Limb (tissue), 2 donors: ENCODE results near the gene EXD3.

Source experiments
- DNase-seq, 2 donors: peaks; one replicate each; pipeline ENCODE4 v3.0.0-alpha.2; 2016; ENCODE audit errors: extremely low spot score in 2 of 2

Gene EXD3

DNA sequence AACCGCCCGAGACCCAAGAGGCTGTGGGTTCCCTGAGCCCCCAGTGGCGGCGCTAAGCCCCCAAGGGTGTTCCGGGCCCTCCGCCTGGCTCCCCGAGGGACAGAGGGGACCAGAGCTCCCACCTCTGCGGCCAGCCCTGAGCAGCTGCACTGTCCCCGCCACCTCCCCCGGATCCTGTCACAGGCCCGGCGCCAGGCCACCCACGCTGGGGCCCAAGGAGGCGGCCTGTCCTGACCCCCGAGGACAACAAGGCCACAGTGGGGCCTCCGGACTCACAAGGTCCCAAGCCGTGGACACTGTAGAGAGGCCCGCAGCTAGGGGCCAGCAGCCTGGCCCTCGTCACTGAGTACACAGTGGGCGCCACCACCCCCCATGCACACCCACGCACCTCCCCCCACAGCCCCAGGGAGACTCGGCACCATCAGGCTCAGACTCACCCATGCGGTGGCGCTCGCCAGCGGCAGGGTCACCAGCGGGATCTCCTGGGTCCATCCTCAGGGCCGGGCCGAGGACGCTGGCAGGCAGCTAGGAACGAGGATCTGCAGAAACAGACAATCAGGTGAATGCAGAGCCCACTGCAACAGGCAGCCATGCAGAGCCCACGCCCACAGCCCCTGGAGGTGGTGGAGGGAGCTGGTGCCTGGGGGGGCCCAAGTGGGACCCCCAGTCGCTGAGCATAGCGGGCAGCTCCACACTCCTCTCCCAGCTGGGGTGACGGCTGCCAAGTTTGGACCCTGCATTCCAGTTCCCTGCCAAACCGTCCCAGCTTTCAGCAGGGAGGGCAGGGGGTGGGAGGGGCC lies 27.9 kb downstream of the EXD3 start:
- peak in 1 of 2 donors; percentile 26 for DNase-seq

DNA sequence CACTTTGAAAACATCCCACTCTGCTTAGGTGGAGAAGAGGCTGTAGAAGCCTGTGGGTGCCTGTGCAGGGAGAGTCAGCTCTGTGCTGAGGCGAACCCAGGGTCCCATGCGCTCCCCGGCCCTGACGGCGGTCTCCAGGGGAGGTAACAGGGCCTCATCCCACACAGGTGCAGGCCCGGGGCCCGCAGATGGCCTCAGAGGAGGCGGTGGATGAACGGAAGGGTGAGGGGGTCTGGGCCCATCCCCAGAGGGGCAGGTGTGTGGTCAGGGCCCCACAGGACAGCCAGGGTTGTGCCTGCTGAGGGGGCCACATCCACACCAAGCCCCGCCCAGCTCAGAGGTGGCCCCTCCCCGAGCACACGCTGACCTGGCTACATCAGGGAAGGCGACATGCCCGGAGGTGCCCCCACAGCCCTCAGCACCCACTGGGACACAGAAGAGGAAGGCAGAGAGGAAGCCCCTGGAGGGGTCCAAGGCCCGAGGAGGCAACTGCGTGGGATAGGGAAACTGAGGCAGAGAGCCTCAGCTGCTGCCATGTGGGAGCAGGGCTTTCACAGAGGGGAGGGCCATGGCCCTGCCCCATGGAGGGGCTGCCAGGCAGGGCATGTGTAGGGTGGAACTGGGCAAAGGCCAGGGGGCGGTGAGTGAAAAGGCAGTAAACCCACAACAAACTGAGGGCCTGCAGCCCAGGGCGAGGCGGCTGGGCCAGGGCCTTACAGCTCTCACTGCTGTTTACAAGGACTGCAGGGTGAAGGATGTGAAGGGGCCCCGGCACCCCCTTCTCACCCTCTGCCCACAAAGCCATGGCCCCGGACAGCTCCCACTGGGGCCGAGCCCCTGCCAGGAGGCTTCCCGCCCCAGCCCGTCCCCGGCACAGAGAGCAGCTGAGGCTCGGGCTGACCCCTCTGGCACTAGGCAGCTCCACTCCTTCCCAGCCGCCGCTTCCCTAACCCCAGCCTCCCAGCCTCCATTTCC lies 29.5 kb downstream of the EXD3 start:
- DNase-seq: peak in 1 of 2 donors; percentile 15

DNA sequence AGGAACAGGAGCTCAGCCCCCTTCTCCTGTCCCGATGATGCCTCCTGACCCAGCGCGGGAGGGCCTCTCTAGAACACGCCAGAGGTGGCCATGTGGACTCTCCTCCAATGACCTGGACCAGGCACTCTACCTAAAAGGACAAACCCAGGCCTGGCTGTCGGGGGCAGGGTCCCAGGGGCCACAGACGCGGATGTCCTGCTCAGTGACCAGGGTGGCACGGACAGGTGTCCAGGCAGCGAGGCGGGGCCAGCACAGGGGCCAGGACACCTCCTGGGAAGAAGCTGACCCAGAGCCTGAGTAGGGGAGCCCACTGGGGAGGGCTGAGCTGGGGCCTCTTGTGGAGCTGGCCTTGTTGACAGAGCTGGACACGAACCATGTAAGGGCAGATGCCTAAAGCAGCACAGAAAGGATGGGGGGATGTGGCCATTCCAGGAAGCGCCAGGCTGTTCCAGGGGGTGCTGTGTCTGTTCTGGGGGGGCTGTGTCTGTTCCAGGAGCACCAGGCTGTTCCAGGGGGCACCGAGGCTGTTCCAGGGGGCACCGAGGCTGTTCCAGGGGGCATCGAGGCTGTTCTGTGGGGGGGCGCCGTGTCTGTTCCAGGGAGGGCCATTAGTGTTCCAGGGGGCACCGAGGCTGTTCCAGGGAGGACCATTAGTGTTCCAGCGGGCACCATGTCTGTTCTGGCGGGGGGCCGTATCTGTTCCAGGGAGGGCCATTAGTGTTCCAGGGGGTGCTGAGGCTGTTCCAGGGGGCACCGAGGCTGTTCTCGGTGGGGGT lies 30.5 kb downstream of the EXD3 start:
- DNase-seq: peak in 1 of 2 donors; percentile 17

DNA sequence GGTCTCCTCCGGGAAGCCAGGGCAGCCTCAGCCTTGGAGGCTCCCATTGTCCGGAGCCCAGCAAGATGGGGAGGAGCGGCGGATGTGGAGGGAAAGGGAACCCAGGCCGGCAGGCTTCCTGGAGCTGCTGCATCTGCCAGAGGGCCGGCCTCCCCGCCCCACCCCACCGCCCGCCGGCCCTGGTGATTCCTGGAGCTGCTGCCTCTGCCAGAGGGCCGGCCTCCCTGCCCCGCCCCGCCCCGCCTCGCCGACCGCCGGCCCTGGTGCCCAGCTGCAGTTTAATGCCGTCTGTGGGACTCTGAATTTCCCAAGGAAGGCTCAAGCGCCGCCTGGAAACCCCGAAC lies 31.6 kb downstream of the EXD3 start:
- DNase-seq: peak in 1 of 2 donors; percentile 34

GRCh38 chr9:137390553-137391410 lies 32.2 kb downstream of the EXD3 start:
- peak in 1 of 2 donors; percentile 35 for DNase-seq

- DNase-seq: peak in 1 of 2 donors; percentile 18
Observed at GRCh38 chr9:137389428-137389746, 33.6 kb downstream of the EXD3 start.

DNA sequence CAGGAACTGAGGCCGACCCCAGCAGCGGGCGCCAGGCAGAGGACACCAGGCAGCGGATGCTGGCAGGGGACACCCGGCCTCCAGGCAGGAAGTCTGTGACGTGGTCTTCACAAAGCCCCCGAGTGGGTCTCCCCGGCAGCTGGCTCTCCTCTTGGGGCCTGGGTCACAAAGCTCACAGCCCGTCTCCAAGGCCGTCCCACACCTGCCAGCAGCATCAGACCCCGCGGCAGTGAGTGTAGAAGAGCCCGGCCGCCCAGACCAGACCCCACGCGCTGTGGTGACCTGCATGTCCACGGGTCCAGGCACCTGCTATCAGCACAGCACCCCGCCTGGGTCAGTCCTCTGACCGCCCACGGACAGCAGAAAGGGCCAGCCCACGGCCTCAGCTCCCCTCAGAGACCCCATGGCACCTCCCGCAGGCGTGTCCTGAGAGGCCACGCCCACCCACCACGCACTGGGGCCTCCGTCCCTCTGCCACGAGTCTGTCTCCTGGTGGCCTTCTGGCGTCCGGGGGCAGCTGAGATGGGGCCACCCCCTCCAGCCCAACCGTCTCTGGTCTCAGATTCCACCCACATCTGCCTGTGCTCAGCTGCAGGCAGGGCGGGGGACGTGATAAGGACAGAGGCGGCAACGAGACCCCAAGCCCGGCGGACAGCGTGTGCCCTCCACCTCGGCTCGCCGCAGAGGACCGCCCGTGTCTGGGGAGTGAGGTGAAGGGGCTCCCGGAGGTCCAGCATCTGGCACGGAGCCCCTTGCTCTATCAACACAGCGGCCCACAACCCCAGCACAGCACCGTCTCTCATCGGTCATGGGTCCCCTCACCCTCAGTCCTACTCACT lies 34.2 kb downstream of the EXD3 start:
- peak in 1 of 2 donors; percentile 12 for DNase-seq

DNA sequence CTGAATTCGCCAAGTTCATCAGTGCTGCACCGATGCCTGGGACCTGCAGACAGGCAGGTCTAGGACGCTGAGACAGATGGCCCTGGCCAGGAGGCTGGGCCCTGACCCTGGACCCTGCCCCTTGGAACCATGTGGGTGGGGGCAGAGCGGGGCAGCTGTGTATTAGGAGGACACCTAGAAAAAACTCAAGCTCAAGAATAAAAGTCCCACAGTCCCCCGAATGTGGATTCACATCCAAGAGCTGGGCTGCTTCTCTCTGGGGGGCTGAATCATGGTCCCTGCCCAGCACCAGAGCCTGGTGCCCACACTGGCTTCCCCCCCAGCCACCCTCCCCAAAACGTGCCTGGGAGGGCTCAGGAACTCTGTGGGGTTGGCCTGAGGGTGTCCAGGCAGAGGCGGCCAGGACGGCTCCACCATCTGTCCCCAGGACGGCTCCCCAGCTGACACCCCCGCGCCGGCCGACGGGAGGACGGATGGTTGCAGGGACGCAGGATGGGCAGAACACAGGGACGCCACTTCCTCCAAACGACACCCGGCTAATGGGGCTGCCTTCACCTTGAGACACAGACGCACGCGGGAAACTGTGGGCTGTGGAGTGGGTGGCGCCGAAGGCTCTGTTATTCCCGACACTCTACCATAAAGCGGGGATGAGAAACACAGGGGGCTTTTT lies 34.9 kb downstream of the EXD3 start:
- peak in 1 of 2 donors; percentile 31 for DNase-seq

- peak in 1 of 2 donors; percentile 25 for DNase-seq
Observed at GRCh38 chr9:137387114-137387890, 35.7 kb downstream of the EXD3 start.

GRCh38 chr9:137386507-137387113 lies 36.4 kb downstream of the EXD3 start:
- DNase-seq: peak in 1 of 2 donors; percentile 22

DNA sequence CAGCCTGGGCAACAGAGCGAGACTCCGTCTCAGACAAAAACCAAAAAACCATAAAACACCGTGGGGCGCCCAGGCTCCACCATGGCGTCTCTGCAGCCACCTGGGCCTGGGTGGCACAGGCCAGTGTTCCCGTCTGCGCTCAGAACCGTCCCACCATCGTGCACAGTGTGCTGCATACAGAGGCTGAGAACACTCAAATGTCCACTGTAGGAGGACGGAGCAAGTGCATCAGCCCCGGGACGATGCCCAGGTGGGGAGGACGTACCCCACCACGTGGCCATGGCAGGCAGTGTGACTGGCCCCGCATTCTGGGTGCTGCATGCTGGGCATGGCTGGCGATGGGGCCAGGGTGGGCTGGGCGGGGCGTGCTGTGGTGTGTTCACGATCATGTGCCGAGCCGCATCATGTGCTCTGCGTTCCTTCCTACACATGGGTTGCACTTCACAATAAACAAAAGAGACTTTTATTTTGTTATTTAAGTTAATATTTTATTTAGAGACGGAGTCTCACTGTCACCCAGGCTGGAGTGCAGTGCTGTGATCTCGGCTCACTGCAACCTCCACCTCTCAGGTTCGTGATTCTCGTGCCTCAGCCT lies 37.8 kb downstream of the EXD3 start:
- peak in 1 of 2 donors; percentile 18 for DNase-seq

DNA sequence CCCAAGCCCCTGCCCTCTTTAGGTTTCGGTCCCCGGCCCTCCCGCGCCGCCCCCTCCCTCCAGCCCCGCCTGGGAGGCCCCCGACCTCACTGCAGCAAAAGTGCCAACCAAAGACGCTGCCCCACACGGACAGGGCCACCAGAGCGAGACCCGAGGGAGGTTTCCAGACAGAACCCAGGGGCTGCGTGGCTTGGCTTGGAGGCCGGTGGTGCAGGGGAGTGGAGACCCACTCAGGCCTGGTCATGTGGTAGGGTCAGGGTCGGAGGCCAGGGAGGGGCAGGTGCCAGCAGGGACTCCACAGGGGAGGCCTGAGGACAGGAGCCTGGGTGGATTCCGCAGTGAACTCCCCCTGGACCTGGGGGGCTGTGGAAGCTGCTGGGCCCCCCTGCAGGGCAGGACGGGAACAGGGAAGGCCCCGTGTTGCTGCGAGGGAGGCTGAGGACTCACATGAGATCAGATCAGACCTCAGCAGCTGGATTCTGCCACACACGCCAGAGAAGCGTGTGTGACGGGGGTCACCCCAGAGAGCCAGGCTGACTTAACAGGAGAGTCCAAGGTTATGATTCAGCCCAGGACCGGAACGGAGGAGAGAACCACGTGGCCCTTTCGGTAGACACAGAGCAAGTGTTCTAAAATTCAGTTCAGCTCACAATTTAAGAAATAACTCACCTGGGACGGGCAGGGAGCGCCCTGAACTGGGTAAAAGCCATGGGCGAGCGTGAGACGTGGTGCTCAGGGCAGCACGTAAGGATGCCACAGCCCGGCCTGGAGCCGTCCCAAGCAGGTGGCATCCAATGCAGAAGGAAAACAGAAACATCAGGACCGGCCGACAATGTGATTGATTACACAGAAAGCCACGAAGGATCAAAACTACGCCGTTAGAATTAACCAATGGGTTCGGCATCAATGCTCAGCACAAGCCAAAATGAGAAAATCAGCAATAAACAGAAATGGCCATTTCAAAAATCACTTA lies 38.9 kb downstream of the EXD3 start:
- DNase-seq: peak in 1 of 2 donors; percentile 18

DNA sequence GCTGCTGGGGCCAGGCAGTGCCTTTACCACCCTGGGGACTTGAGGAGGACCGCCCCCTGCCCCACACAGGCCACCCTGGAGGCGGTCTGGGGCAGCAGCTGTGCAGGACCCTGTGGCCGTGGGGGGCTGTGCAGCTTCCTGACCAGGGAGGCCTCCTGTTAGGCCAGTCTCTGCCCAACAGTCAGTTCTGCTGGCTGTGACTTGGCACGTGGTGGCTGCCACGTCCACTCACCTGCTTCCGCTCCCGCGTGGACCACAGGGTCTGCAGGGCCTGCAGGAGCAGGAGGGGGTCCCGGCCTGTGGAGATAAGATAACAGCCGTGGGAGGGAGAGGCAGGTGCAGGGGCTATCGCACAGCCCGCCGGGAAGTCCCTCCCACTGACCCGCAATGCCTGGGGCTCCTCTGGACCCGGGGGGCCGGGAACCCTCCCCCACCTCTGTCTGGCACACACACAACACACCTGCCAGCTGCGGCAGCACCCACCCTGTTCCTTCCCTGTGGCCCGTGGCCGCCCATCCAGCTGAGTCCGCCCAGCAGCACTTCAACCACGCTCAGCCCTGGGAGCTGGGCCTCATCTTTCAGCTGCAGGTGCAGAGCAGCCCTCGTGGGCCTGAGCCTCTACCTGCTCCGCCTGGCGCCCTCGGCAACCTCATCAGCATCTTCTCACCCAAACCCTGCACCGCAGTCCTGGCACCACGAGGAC lies 39.7 kb downstream of the EXD3 start:
- DNase-seq: peak in 1 of 2 donors; percentile 23

- peak in 1 of 2 donors; percentile 27 for DNase-seq
Observed at GRCh38 chr9:137382444-137383080, 40.4 kb downstream of the EXD3 start.
